ENCODE measurements around the gene TMEM35B. TPM values are rescaled to one million over a fixed set of nuclear protein-coding genes. Genes with fewer than 3 reads are reported as not detected.

Gene TMEM35B
- total RNA-seq = 10 to 100 TPM; 10.7 to 21.5 (median 12.8) TPM
- 10 to 100 TPM; 14.5 to 33.8 TPM for polyA plus RNA-seq

GRCh38 chr1:34984793-34985608 is at the start of gene TMEM35B:
Gene TMEM35B, minus strand, starts transcription at chr1:34985347. Its CDS starts 42 bp downstream, at chr1:34985305.
- Histone ChIP-seq H3K9me3 (no peaks in the 10 kb centered on the region), H3K4me3 (peak within 1 kb of the TSS; percentile 70 to 95 (median 76)), H3K27ac (peak within 1 kb of the TSS; percentile 78 to 83 (median 80)), H3K36me3 (no peaks in the 10 kb centered on the region), H3K27me3 (no peaks in the 10 kb centered on the region), H3K4me1 (peaks cover 6 to 9% (median 9%) of the 10 kb centered on the region in 3 donors)
- FAIRE-seq (no peak), DNase-seq (peak; percentile 62 to 88 (median 72)), ATAC-seq (peak; percentile 88 to 93 (median 92))
- no peak for TF ChIP-seq CTCF (IDR thresholded peaks at IDR 0.05)
- intact Hi-C loops (cut with DNase I) = no loop called here
- 0 to 1% methylated on average over 46 to 58 of the region's 58 CpGs for WGBS, 2 donors

GRCh38 chr1:35033346-35033745 is 48.2 kb upstream of the TMEM35B start:
- H3K9me3 ChIP-seq = no peaks in the 10 kb centered on the region
- 100% methylated on average over 1 of the region's 1 CpG for WGBS, 2 donors
- FAIRE-seq (no peak), ATAC-seq (no peak), DNase-seq (no peak)
- intact Hi-C loops (cut with DNase I) = no loop called here
- no peak overlapping the region for H3K4me3 ChIP-seq
- TF ChIP-seq CTCF (IDR thresholded peaks at IDR 0.05) = no peak
- H3K36me3 ChIP-seq = no peaks in the 10 kb centered on the region
- no peak overlapping the region for H3K27ac ChIP-seq
- H3K27me3 ChIP-seq = no peaks in the 10 kb centered on the region
- peaks cover 15 to 16% (median 16%) of the 10 kb centered on the region in 3 donors for H3K4me1 ChIP-seq

GRCh38 chr1:35032384-35032739 is 47.2 kb upstream of the TMEM35B start:
- FAIRE-seq (peak; percentile 17), DNase-seq (no peak), ATAC-seq (no peak)
- intact Hi-C loops (cut with DNase I) = no loop called here
- 91 to 94% methylated on average over 1 of the region's 1 CpG for WGBS, 2 donors
- Histone ChIP-seq H3K27me3 (no peaks in the 10 kb centered on the region), H3K27ac (no peak overlapping the region), H3K36me3 (no peaks in the 10 kb centered on the region), H3K9me3 (no peaks in the 10 kb centered on the region), H3K4me3 (peak overlapping the region in 2 of 4 donors; percentile 60 to 69), H3K4me1 (peaks cover 15 to 16% (median 16%) of the 10 kb centered on the region in 3 donors)
- no peak for TF ChIP-seq CTCF (IDR thresholded peaks at IDR 0.05)

GRCh38 chr1:35030756-35031446 is 45.8 kb upstream of the TMEM35B start:
- H3K36me3 ChIP-seq = no peaks in the 10 kb centered on the region
- no peak for TF ChIP-seq CTCF (IDR thresholded peaks at IDR 0.05)
- H3K27ac ChIP-seq = peak overlapping the region; percentile 53 to 88 (median 70)
- WGBS, 2 donors = 2 to 4% methylated on average over 17 of the region's 17 CpGs
- peak; percentile 22 to 62 (median 50) for ATAC-seq
- H3K9me3 ChIP-seq = no peaks in the 10 kb centered on the region
- H3K27me3 ChIP-seq = no peaks in the 10 kb centered on the region
- DNase-seq = peak in 4 of 6 donors; percentile 3 to 56 (median 26)
- FAIRE-seq = no peak
- H3K4me3 ChIP-seq = peak overlapping the region; percentile 54 to 69 (median 60)
- H3K4me1 ChIP-seq = peaks cover 15 to 16% (median 16%) of the 10 kb centered on the region in 3 donors
- intact Hi-C loops (cut with DNase I) = no loop called here
